HG02798 (cell line): Measurements from ENCODE around the gene PYGM.

Experiments
- ATAC-seq: cut with Tn5 transposase; IDR thresholded peaks from one replicate; pipeline ENCODE4 v1.9.1; 2021; ENCODE audit warnings: mild to moderate bottlenecking; ENCODE audit not compliant: unreplicated experiment, poor library complexity

The PYGM gene

GRCh38 chr11:64720640-64721358, 39.0 kb downstream of the PYGM start:
- ATAC-seq: no peak

DNA sequence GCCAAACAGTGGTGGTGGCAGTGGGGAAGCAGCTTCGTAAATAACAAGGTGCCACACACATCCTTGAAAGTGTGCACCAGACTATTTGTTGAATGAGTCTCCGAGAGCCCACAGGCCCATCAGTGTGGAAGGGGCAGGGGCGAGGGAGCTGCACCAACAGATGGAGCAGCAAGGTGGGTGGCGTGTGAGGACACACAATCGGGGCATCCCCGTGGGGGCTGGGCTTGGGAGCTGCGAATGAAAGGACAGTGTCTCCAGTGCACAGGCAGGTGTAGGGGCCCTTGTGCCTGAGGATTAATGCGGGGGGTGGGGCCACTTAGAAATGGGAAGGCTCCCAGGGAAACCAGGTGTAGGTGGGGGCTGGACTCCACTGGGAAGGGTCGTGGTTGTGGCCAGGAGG, 39.6 kb downstream of the PYGM start:
- ATAC-seq: no peak

DNA sequence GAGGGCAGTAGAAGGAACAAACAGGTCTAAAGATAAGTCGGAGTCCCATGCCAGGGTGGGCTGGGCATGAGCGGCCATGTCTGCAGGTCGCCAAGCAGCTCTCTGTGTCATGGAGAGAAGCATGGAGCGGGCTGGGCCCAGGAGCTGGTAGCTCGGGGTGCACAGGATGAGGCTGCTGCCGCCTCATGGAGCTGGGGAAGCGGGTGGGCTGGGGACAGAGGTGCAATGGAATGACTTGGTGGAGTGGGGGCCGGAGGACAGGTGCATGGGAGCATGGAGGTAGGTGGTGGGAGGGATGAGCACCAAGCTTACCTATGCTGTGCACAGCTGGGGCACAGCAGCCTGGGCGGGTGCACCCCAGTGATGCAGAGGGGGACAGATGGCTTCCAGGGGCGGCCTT, 40.4 kb downstream of the PYGM start:
- ATAC-seq: no peak

- ATAC-seq: no peak
Measured at GRCh38 chr11:64718780-64719124, 41.0 kb downstream of the PYGM start.

GRCh38 chr11:64718084-64718779, 41.5 kb downstream of the PYGM start:
- ATAC-seq: no peak

GRCh38 chr11:64717268-64717578, 42.6 kb downstream of the PYGM start:
- ATAC-seq: no peak

- ATAC-seq: no peak
Measured at GRCh38 chr11:64716473-64717267, 43.1 kb downstream of the PYGM start.

DNA sequence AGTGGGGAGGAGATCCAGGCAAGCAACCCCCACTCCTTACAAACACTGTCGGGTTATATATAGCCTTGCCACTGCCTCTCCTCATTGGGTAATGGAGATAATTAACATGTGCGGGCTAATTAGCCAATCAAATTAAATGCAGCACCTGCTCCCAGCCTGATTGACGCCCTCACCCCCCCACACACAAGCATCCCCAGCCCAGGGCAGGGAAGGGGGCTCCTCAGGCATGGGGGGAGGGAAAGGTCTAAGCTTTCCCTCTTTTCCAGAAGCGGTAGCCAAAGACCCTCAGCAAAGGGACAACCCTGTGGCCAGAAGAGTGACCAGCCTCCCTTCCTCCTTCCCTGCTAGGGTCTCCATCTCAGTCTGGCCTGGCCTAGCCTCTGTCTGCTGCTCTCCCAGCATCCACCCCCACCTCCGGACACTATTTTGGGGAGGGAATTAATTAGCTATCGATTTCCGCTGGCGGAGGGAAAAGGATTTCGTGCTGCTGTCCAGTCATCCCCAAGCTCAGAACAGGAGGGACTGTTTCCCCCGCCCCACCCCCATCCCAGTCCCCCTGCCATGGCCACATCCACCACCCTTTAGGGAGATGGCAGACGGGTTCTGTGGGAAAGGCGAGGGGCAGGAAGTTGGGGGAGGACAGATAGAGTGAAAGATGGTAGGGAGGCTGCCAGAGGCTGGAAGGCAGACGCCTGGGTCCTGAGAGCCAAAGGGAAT, 43.9 kb downstream of the PYGM start:
- ATAC-seq: no peak

DNA sequence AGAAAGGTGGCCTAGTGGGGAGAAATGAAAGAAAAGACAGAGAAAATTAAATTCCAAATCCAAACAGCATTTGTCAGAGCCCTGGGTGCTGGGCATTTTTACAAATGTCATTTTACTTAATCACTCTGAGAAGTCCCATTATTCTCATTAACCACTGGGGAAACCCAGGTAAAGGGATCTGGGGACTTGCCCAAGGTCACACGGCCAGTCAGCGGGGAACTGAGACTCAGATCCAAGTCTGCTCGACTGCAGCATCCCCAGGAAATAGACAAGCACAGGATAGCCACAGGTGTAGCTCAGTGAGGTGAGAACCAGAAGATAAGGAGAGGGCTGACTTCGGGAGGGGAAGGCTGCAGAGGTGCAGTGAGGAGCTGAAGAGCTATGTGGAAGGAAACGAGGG, 44.7 kb downstream of the PYGM start:
- ATAC-seq: no peak

GRCh38 chr11:64714666-64715065, 45.1 kb downstream of the PYGM start:
- no peak for ATAC-seq

GRCh38 chr11:64713781-64714363, 45.9 kb downstream of the PYGM start:
- ATAC-seq: no peak

DNA sequence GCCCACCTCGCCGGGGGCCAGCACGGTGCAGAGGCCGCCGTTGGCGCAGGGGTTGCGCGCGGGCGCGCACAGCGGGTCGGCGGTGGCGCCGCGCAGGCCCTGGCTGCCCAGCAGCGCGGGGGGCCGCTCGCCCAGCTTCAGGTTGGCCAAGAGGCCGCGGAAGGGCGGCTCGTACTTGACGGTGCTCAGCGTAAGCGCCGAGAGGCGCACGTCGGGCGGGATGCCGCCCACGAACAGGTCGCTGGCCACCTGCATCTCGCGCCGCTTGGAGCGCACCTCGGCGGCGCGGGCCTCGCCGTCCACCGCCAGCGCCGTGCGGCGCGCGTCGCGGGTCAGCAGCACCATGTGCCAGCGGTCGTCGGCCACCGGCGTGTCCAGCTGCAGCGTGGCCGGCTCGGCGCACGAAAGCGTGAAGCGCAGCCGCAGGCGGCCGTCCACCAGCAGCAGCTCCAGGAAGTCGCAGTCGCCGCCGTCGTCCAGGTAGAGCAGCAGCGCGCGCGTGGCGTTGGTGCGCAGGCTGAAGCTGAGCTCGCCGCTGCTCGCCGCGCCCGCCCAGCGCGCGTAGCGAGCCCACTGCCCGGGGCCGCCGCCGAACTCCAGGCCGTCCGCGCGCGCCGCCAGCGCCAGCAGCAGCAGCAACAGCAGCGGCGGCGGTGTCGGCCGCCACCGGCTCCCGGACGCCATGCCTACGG, 46.6 kb downstream of the PYGM start:
- ATAC-seq: no peak

GRCh38 chr11:64712430-64713015, 47.3 kb downstream of the PYGM start:
- ATAC-seq: no peak

- ATAC-seq: no peak
Measured at GRCh38 chr11:64711956-64712362, 47.8 kb downstream of the PYGM start.

DNA sequence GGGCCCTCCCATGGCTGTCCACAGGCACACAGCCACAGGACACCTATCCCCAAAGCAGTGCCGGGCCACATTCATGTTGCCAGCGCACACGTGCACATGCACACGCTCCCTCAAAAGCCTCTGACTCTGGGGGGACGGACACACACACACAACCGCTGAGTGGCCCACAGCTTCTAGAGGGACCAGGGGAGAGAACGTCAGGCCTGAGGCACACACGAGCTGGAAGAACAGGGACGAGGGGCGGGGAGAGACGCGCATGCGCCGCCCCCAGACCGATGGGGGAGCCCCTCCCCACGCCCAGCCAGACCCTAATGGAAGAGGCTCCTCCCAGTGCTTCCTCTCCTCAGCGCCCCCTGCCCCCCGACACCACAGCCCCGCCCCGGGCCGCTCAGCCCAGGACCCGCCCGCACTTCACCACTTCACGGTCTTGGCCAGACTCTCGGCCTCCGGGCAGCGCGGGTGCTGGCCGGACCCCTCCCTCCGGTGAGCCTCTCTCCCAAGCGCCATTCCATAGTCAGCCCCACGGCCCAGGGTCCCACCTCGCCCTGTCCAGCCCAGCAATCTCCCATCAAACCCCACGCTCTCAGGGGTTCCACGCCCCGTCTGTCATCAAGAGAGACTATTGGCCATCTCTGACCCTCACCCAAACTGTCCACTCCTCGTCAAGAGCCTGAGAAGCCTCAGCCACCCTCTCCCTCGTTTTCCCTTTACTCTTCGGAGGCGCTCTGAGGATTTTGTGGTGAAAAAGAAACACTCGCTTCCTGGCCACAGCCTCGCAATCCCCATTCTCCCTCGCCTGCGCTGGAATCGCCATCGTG, 48.4 kb downstream of the PYGM start:
- ATAC-seq: no peak

DNA sequence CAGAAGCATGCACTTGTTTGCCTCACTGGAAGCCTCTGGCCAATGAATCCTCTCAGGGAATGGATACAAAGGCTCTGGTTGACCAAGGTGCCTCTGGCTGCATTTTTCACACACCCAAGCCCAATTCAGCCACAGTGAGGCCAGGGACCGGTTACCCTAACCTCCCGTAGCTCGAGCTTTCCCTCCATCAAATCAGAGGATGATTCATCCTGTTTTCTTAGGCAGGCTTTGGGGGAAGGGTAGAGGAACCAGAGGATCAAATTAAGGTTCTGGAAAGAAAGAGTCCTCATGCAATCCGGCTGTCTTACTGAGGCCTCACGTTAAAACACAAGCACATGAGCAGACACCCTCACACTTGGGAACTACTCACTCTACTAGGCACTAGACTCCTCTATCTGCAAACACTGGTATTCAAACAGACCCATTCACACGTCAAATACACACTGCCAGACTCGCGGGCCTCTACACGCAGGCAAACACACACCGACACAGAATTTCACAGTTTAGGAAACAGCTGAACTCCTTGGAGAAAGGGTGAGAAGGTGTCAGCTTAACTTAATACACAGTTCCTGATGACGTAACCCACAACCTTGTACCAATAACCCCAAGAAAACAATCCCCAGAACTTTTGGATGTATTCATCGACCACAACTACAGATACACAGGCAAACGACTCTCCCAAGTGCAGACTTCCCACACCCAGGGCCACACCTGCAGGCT, 49.2 kb downstream of the PYGM start:
- ATAC-seq: no peak

DNA sequence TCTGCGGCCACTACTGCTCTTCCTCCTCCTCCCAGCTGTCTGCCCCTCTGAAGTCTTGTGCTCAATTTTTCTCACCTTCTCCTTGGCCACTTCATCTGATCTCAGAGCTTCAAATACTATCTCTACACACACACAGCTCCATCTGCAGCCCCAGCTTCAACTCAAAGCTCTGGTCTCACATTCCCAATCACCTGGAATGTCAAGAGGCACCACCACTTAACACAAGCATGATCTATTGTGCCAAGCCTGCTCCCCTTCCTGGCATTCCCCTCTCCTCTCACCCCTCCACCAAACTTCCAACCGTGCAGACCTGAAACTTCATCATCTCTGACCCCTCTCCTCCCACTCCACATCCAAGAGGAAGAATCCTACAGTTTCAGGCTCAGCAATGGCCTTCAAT, 54.3 kb downstream of the PYGM start:
- no peak for ATAC-seq

- no peak for ATAC-seq
Measured at GRCh38 chr11:64703048-64703447, 56.7 kb downstream of the PYGM start.
